Transverse colon (tissue), 4 donors: ENCODE data around the gene ARID3C.

Experiments used
- POLR2A ChIP-seq: fragments of 450-650 bp; IDR thresholded peaks from one replicate; pipeline ENCODE4 v1.6.1; 2016; ENCODE audit warnings: antibody characterized with exemption, mild to moderate bottlenecking, moderate library complexity
- POLR2AphosphoS5 ChIP-seq, 3 donors: sonication (generic); formaldehyde crosslinking; IDR thresholded peaks; one replicate each; pipeline ENCODE4 v1.6.1; 2016; ENCODE audit warnings: antibody characterized with exemption in 3 of 3
- TF ChIP-seq, protein P1 (sequence below), 5 experiments: fragments of 200-600 bp in 3 of 5; fragments of 450-650 bp in 2 of 5; sonication (generic) in 3 of 5; IDR thresholded peaks; 1 replicate in 2 of 5; 2 replicates in 3 of 5; pipeline ENCODE4 v1.5.1; 2016 to 2017; ENCODE audit warnings: antibody characterized with exemption in 5 of 5, inconsistent platforms in 3 of 5, mild to moderate bottlenecking in 2 of 5, moderate library complexity in 1 of 5

DNA sequence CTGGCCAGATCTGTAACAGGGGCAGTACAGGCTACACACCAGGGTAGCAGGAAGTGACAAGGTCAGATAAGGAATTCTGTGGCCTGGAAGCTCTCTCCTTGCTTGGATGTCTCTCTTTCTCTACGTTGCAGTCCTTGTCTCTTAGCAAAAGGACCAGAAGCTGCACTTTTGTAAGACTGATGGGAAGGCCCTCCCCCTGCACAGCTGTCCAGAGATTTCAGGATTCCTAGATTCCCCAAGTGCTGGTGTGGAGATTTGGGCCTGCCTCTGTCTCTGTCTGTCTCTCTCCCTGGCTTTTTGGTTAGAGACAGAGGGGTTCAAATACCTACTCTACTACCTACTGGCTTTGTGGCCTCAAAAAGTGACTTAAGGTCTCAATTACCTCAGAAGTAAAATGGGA is 29.3 kb downstream of the ARID3C start:
- TF ChIP-seq, protein P1, sequence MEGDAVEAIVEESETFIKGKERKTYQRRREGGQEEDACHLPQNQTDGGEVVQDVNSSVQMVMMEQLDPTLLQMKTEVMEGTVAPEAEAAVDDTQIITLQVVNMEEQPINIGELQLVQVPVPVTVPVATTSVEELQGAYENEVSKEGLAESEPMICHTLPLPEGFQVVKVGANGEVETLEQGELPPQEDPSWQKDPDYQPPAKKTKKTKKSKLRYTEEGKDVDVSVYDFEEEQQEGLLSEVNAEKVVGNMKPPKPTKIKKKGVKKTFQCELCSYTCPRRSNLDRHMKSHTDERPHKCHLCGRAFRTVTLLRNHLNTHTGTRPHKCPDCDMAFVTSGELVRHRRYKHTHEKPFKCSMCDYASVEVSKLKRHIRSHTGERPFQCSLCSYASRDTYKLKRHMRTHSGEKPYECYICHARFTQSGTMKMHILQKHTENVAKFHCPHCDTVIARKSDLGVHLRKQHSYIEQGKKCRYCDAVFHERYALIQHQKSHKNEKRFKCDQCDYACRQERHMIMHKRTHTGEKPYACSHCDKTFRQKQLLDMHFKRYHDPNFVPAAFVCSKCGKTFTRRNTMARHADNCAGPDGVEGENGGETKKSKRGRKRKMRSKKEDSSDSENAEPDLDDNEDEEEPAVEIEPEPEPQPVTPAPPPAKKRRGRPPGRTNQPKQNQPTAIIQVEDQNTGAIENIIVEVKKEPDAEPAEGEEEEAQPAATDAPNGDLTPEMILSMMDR (IDR thresholded peaks at IDR 0.05): no peak
- TF ChIP-seq POLR2AphosphoS5 (IDR thresholded peaks at IDR 0.05): no peak
- TF ChIP-seq POLR2A: no peak
